K562 (cell line): ENCODE data around the gene FYB1. TPM values are rescaled to one million over a fixed set of nuclear protein-coding genes. Genes with fewer than 3 reads are reported as not detected.

Source experiments
- ATAC-seq: fragments of 200-7000 bp; cut with Tn5 transposase; 3 replicates; pipeline ENCODE4 v1.9.1; 2020; ENCODE audit warnings: moderate library complexity
- BruUV-seq: library from RNA; stranded (reverse); fragments of 400-500 nt; replicated peaks from 2 replicates; lab custom pipeline; 2021; lab: Mats Ljungman, UMichigan
- CTCF ChIA-PET: fragments of 300-600 bp; formaldehyde crosslinking; extraction: SDS; loops from one replicate; lab custom pipeline; 2021; ENCODE audit warnings: low intra/inter-chr PET ratio; lab: Yijun Ruan, JAX
- POLR2A ChIA-PET: fragments of 300-600, 350-650 bp; sonication (Branson Sonifier 250); formaldehyde crosslinking; extraction: SDS; loops from one replicate; lab custom pipeline; 2021; ENCODE audit warnings: antibody characterized with exemption, inconsistent platforms; lab: Yijun Ruan, JAX
- DNase-seq, 4 experiments: peaks; one replicate each; pipeline versions ENCODE4 v3.0.0 to v3.0.0-alpha.2; 2011 to 2018; ENCODE audit warnings: low spot score in 3 of 4, mixed read lengths in 3 of 4; ENCODE audit errors: extremely low read depth in 1 of 4
- FAIRE-seq: peaks from 2 replicates; lab custom pipeline; 2011; peaks lifted over from hg19 to GRCh38; lab: Jason Lieb, UNC
- H2AFZ ChIP-seq: 2 replicates; pipeline ENCODE4 v1.6.0; 2011; ENCODE audit warnings: low read depth, low read length, control low read depth, inconsistent platforms
- H3K27ac ChIP-seq: fragments of 200-600 bp; 3 replicates; pipeline ENCODE4 v1.8.0; 2011; ENCODE audit warnings: low read depth, mild to moderate bottlenecking, control low read depth, inconsistent platforms, low read length, moderate library complexity, mixed read lengths; ENCODE audit errors: extremely low read depth
- H3K27me3 ChIP-seq, 2 experiments: fragments of 300-600 bp in 1 of 2; 2 replicates in 1 of 2; 3 replicates in 1 of 2; pipeline versions ENCODE4 v1.6.0 to v1.8.0; 2011; ENCODE audit warnings: inconsistent platforms in 2 of 2, low read length in 2 of 2, mild to moderate bottlenecking in 1 of 2, mixed read lengths in 1 of 2, moderate library complexity in 1 of 2; ENCODE audit not compliant: control insufficient read depth in 2 of 2, insufficient read depth in 2 of 2
- H3K36me3 ChIP-seq: fragments of 300-600 bp; 3 replicates; pipeline ENCODE4 v1.8.0; 2011; ENCODE audit warnings: mild to moderate bottlenecking, low read length, inconsistent platforms; ENCODE audit not compliant: control insufficient read depth, insufficient read depth
- H3K4me1 ChIP-seq, 2 experiments: fragments of 200-600 bp in 1 of 2; replicated peaks in 1 of 2; 2 replicates in 1 of 2; 3 replicates in 1 of 2; pipeline versions ENCODE4 v1.5.1 to v1.8.0; 2011; ENCODE audit warnings: inconsistent platforms in 2 of 2, low read length in 2 of 2, mild to moderate bottlenecking in 1 of 2, mixed read lengths in 1 of 2, moderate library complexity in 1 of 2; ENCODE audit not compliant: control insufficient read depth in 2 of 2, insufficient read depth in 2 of 2
- H3K4me2 ChIP-seq: 2 replicates; pipeline ENCODE4 v1.6.1; 2011; ENCODE audit warnings: low read length, control low read depth, inconsistent platforms, mixed read lengths; ENCODE audit not compliant: insufficient read depth
- H3K4me3 ChIP-seq: fragments of 200-600 bp; sonication (generic), shearing (Covaris generic); 2 replicates; pipeline ENCODE4 v1.5.1; 2016; ENCODE audit warnings: control low read depth, inconsistent platforms
- H3K79me2 ChIP-seq: fragments of 200-600 bp; 3 replicates; pipeline ENCODE4 v1.8.0; 2011; ENCODE audit warnings: low read length, inconsistent platforms; ENCODE audit not compliant: control insufficient read depth, insufficient read depth
- H3K9ac ChIP-seq, 2 experiments: 2 replicates each; pipeline versions ENCODE4 v1.6.0 to v1.6.1; 2011; ENCODE audit warnings: low read depth in 2 of 2, low read length in 2 of 2, control low read depth in 1 of 2, inconsistent platforms in 1 of 2, mild to moderate bottlenecking in 1 of 2, mixed read lengths in 1 of 2; ENCODE audit not compliant: insufficient read depth in 1 of 2
- H3K9me1 ChIP-seq: one replicate; pipeline ENCODE4 v1.6.0; 2011; ENCODE audit warnings: inconsistent platforms, mild to moderate bottlenecking, low read length, moderate library complexity; ENCODE audit not compliant: control insufficient read depth, insufficient read depth
- H3K9me3 ChIP-seq: replicated peaks from 2 replicates; pipeline ENCODE4 v1.5.1; 2011; ENCODE audit warnings: low read depth, low read length, inconsistent platforms; ENCODE audit not compliant: control insufficient read depth, insufficient read depth
- H4K20me1 ChIP-seq: replicated peaks from 2 replicates; pipeline ENCODE4 v1.6.1; 2011; ENCODE audit warnings: low read length, inconsistent platforms, mixed read lengths; ENCODE audit not compliant: control insufficient read depth, insufficient read depth
- ARID1B ChIP-seq: fragments of 450-650 bp; IDR thresholded peaks from 2 replicates; pipeline ENCODE4 v1.6.1; 2016; ENCODE audit warnings: antibody characterized with exemption, mild to moderate bottlenecking, inconsistent platforms
- CAMTA2 ChIP-seq: fragments of 250-450 bp; sonication (Bioruptor Pico); conservative IDR thresholded peaks from 2 replicates; pipeline ENCODE4 v1.5.1; 2022
- NCOA6 ChIP-seq: fragments of 450-650 bp; IDR thresholded peaks from 2 replicates; pipeline ENCODE4 v1.6.1; 2017; ENCODE audit warnings: mild to moderate bottlenecking
- ZC3H8 ChIP-seq: fragments of 450-650 bp; IDR thresholded peaks from 2 replicates; pipeline ENCODE4 v1.6.1; 2017
- ZFPM2 ChIP-seq: fragments of 250-450 bp; sonication (Bioruptor Pico); IDR thresholded peaks from 2 replicates; pipeline ENCODE4 v1.5.1; 2022; ENCODE audit warnings: mild to moderate bottlenecking
- in situ Hi-C: fragments of 300-500 bp; cut with MboI; formaldehyde crosslinking; loops from 4 replicates; pipeline ENCODE4 v1.15.0; 2018; ENCODE audit warnings: inconsistent platforms, mixed read lengths
- intact Hi-C: fragments of 100-400 bp; cut with micrococcal nuclease; formaldehyde crosslinking; loops from 2 replicates; pipeline ENCODE4 v1.14.2; 2022
- polyA plus RNA-seq, 8 experiments: library from polyadenylated mRNA; depleted of rRNA in 4 of 8; stranded (reverse) in 5 of 8; unstranded in 3 of 8; fragments of >200 nt; fragmentation: Nextera tagmentation in 2 of 8; fragmentation: Illumina TruSeq in 1 of 8; extraction: Ambion mirVana in 2 of 8; extraction: Trizol in 1 of 8; gene quantifications; 2 replicates each; pipeline versions ENCODE4 v1.2.1 to v1.2.3, GENCODE V29; 2011 to 2014; ENCODE audit warnings: inconsistent platforms in 1 of 8, missing spikeins in 1 of 8
- total RNA-seq, 7 experiments: library from RNA; depleted of rRNA in 6 of 7; stranded (reverse); fragments of >200 nt in 6 of 7; fragmentation: Illumina TruSeq in 2 of 7; extraction: Trizol in 2 of 7; gene quantifications; 2 replicates each; pipeline versions ENCODE4 v1.2.1 to v1.2.3, GENCODE V29; 2011 to 2021; ENCODE audit warnings: low replicate concordance in 1 of 7
- TF ChIP-seq, protein P1 (sequence below): sonication (generic); formaldehyde crosslinking; IDR thresholded peaks from 2 replicates; pipeline ENCODE4 v1.8.1; 2023; ENCODE audit warnings: mild to moderate bottlenecking, missing genetic modification reagents, moderate library complexity
- TF ChIP-seq, protein P2 (sequence below), 2 experiments: fragments of 150-350 bp in 1 of 2; IDR thresholded peaks; 2 replicates each; pipeline ENCODE4 v1.6.1; 2012 to 2016; ENCODE audit warnings: low read depth in 2 of 2, low read length in 2 of 2, mild to moderate bottlenecking in 1 of 2, moderate library complexity in 1 of 2

FYB1 gene
- total and polyA plus RNA-seq, 9 of the 15 experiments (the other 6 are each of a cell fraction or from before 2014, with no cell fraction given), result 4.7 to 31.5 (median 9.7) TPM

DNA sequence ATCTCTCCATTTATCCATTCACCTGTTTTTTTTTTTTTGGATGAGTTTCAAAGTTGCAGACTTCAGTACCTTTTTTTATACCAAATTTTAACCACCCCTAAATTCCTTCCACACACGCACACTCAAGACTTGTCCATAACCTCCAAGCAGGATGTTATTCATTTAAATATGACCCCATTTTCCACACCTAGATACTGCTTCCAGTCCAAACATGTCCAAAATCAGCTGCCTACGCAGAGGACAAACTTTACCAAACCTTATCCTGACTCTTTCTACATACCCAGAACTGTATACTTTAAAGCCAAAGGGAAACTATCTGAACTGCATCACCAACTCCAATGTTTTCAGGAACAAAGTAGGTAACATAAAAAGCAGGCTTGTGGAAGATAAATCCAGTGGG lies 36.0 kb upstream of the FYB1 start (continued):
- no peak for TF ChIP-seq CAMTA2 (CRISPR knock-in tag)
- TF ChIP-seq ZFPM2 (CRISPR knock-in tag), result no peak

DNA sequence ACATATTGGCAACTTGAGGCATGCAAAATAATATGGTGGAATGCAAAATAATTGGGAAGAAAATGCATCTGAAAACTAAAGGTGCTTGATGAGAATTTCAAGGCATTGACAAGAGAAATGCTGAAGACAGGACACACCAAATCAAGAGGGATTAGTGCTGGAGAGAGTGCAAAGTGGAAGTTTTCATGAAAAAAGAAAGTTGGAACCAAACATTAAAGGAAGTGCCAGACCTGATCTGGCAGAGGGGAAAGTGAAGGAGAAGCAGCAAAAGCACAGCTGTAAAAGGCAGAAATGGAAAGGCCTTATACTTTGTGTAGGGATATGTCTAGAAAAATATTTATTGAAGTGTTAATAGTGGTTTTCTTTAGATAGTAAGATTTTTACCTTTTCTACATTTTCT lies 35.3 kb upstream of the FYB1 start:
- DNase-seq (no peak), ATAC-seq (no peak), FAIRE-seq (no peak)
- Histone ChIP-seq H3K4me2 (no peak overlapping the region), H3K9ac (no peak overlapping the region), H4K20me1 (no peaks in the 10 kb centered on the region), H3K9me3 (peaks cover 4% of the 10 kb centered on the region; the same call in 1 of the 2 replicates), H3K27me3 (no peaks in the 10 kb centered on the region), H3K9me1 (no peaks in the 10 kb centered on the region), H2AFZ (no peak overlapping the region), H3K4me1 (no peaks in the 10 kb centered on the region), H3K27ac (no peak overlapping the region), H3K36me3 (no peaks in the 10 kb centered on the region), H3K79me2 (no peaks in the 10 kb centered on the region), H3K4me3 (no peak overlapping the region)
- BruUV-seq, result no TSS peak
- TF ChIP-seq NCOA6 (no peak), ZC3H8 (no peak), ARID1B (no peak)
- TF ChIP-seq, protein P1, sequence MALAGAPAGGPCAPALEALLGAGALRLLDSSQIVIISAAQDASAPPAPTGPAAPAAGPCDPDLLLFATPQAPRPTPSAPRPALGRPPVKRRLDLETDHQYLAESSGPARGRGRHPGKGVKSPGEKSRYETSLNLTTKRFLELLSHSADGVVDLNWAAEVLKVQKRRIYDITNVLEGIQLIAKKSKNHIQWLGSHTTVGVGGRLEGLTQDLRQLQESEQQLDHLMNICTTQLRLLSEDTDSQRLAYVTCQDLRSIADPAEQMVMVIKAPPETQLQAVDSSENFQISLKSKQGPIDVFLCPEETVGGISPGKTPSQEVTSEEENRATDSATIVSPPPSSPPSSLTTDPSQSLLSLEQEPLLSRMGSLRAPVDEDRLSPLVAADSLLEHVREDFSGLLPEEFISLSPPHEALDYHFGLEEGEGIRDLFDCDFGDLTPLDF (CRISPR knock-in tag), result no peak
- TF ChIP-seq, protein P2, sequence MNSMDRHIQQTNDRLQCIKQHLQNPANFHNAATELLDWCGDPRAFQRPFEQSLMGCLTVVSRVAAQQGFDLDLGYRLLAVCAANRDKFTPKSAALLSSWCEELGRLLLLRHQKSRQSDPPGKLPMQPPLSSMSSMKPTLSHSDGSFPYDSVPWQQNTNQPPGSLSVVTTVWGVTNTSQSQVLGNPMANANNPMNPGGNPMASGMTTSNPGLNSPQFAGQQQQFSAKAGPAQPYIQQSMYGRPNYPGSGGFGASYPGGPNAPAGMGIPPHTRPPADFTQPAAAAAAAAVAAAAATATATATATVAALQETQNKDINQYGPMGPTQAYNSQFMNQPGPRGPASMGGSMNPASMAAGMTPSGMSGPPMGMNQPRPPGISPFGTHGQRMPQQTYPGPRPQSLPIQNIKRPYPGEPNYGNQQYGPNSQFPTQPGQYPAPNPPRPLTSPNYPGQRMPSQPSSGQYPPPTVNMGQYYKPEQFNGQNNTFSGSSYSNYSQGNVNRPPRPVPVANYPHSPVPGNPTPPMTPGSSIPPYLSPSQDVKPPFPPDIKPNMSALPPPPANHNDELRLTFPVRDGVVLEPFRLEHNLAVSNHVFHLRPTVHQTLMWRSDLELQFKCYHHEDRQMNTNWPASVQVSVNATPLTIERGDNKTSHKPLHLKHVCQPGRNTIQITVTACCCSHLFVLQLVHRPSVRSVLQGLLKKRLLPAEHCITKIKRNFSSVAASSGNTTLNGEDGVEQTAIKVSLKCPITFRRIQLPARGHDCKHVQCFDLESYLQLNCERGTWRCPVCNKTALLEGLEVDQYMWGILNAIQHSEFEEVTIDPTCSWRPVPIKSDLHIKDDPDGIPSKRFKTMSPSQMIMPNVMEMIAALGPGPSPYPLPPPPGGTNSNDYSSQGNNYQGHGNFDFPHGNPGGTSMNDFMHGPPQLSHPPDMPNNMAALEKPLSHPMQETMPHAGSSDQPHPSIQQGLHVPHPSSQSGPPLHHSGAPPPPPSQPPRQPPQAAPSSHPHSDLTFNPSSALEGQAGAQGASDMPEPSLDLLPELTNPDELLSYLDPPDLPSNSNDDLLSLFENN (IDR thresholded peaks at IDR 0.05; ENCODE audit: low read depth in 2 of 2, low read length in 2 of 2), result no peak
- in situ Hi-C loops, result no loop called here
- CTCF ChIA-PET, result no interaction called here
- intact Hi-C loops, result no loop called here
- POLR2A ChIA-PET, result no interaction called here
